Uterus (tissue), 4 donors: ENCODE measurements around the gene EWSR1. TPM values are rescaled to one million over a fixed set of nuclear protein-coding genes. Genes with fewer than 3 reads are reported as not detected.
"Not testable (repeated sequence)": the region's sequence is repeated elsewhere in the genome, so short reads cannot be mapped to it uniquely, and the experiment has no call there.

Source experiments
- DNase-seq, 2 donors: peaks; one replicate each; pipeline ENCODE4 v3.0.0-alpha.2; 2019 to 2020
- H3K27ac ChIP-seq, 2 donors: fragments of 200-600 bp; sonication (generic); 1 replicate in 1 of 2; 2 replicates in 1 of 2; pipeline ENCODE4 v1.5.1; 2016 to 2018
- H3K27me3 ChIP-seq, 2 donors: fragments of 200-600 bp; sonication (generic); one replicate each; pipeline ENCODE4 v1.5.1; 2018 to 2019; ENCODE audit warnings: control low read depth in 1 of 2
- H3K36me3 ChIP-seq, 2 donors: fragments of 200-600 bp; sonication (generic); one replicate each; pipeline ENCODE4 v1.5.1; 2019; ENCODE audit warnings: control low read depth in 1 of 2
- H3K4me1 ChIP-seq, 2 donors: fragments of 200-600 bp; sonication (generic); one replicate each; pipeline ENCODE4 v1.5.1; 2018 to 2019; ENCODE audit warnings: control low read depth in 1 of 2
- H3K4me3 ChIP-seq, 2 donors: fragments of 200-600 bp; sonication (generic); 1 replicate in 1 of 2; 2 replicates in 1 of 2; pipeline ENCODE4 v1.5.1; 2018 to 2019; ENCODE audit warnings: mild to moderate bottlenecking in 1 of 2
- H3K9me3 ChIP-seq, 2 donors: fragments of 200-600 bp; sonication (generic); one replicate each; pipeline ENCODE4 v1.5.1; 2019; ENCODE audit warnings: control low read depth in 1 of 2
- CTCF ChIP-seq, 4 experiments: fragments of 200-600 bp in 2 of 4; fragments of 450-650 bp in 2 of 4; sonication (generic) in 2 of 4; IDR thresholded peaks; one replicate each; pipeline ENCODE4 v1.5.1; 2016 to 2019; ENCODE audit warnings: antibody characterized with exemption in 4 of 4, mild to moderate bottlenecking in 2 of 4, moderate library complexity in 1 of 4
- POLR2A ChIP-seq, 2 donors: fragments of 450-650 bp; IDR thresholded peaks; one replicate each; pipeline ENCODE4 v1.6.1; 2016; ENCODE audit warnings: antibody characterized with exemption in 2 of 2, mild to moderate bottlenecking in 1 of 2, moderate library complexity in 1 of 2
- intact Hi-C: fragments of 100-400 bp; cut with DNase I; formaldehyde crosslinking; loops from one replicate; pipeline ENCODE4 v1.15.1; 2023; ENCODE audit warnings: low total_unique reads
- total RNA-seq, 4 donors: library from RNA; depleted of rRNA in 3 of 4; stranded (reverse); fragments of >200 nt in 3 of 4; gene quantifications; one replicate each; pipeline versions ENCODE4 v1.1.0 to v1.2.4, GENCODE V29; 2014 to 2023
- donor health status: DM: yes; HTN: yes; CAD: no.

The EWSR1 gene
- total RNA-seq, 4 donors from 2014 or later = 120 to 221 (median 137) TPM

DNA sequence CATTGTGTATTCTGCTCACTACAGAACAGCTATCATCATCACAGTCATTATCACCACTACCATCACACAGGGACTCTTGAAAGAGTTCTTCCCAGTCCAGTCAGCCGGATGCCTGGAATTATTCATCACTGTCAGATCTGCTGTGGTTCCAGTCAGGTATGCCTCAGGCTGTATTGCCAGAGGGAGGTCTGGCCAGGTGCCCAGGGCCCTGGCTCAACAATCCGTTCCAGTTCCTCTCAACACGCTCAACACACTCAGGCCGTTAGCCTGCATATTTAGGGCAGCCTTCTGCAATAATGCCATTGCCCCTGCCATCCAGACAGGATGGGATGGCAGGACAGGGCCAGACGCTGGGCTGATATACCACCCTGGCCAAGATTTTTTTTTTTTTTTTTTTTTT is 76.1 kb downstream of the EWSR1 start:
- H3K4me3 ChIP-seq = no peak overlapping the region
- intact Hi-C loops = no loop called here
- H3K36me3 ChIP-seq = no peaks in the 10 kb centered on the region
- H3K27me3 ChIP-seq = no peaks in the 10 kb centered on the region
- TF ChIP-seq CTCF (IDR thresholded peaks at IDR 0.05) (no peak), POLR2A (IDR thresholded peaks at IDR 0.05) (no peak)
- H3K4me1 ChIP-seq = no peaks in the 10 kb centered on the region
- H3K27ac ChIP-seq = no peak overlapping the region
- no peaks in the 10 kb centered on the region for H3K9me3 ChIP-seq
- DNase-seq = peak; percentile 75 to 80

GRCh38 chr22:29344889-29345288 is 76.8 kb downstream of the EWSR1 start:
- H3K9me3 ChIP-seq, H3K27me3 ChIP-seq, DNase-seq, H3K4me1 ChIP-seq, H3K27ac ChIP-seq, H3K4me3 ChIP-seq, intact Hi-C loops, H3K36me3 ChIP-seq: not testable (repeated sequence)

DNA sequence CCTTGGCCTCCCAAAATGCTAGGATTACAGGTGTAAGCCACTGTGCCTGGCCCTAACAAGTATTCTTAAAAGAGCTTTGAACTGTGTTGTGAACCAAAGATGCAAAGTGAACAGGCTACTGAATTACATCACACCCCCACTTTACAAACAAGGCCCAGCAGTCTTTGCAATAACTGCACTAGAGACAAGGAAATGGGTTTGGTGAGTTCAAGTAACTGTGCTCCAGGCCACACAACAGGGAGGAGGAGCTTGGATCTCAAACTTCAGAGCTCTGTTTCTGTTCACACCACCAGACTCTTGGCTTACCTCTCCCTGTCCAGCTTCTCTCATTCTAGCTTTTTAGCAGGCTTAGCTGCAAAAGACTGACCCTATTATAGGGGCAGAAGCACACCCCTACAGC is 77.9 kb downstream of the EWSR1 start:
- intact Hi-C loops = no loop called here
- no peak overlapping the region for H3K27ac ChIP-seq
- TF ChIP-seq POLR2A (IDR thresholded peaks at IDR 0.05) = no peak
- no peak for TF ChIP-seq CTCF (IDR thresholded peaks at IDR 0.05)
- H3K4me3 ChIP-seq = no peak overlapping the region
- no peak for DNase-seq
- no peaks in the 10 kb centered on the region for H3K36me3 ChIP-seq
- no peaks in the 10 kb centered on the region for H3K4me1 ChIP-seq
- H3K27me3 ChIP-seq = no peaks in the 10 kb centered on the region
- H3K9me3 ChIP-seq = no peaks in the 10 kb centered on the region

DNA sequence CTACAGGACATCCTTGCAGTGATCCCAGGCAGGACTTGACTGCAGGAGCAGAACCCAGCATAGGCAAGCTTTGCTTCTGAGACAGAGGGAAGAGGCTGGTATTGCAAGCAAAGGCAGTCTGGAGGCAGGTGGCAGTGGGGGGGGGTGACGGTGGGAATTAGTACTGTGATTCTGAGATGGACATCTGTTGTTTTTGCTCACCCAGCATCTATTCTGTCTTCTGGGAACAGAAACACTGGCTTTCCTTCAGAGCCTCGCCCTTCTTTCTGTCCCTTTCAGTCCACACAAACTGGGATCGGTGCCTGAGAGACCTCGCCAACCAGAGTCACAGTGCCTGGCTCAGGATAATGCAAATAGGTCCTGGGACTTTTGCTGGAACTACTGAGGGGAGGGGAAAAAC is 78.6 kb downstream of the EWSR1 start:
- H3K27me3 ChIP-seq = no peaks in the 10 kb centered on the region
- intact Hi-C loops = no loop called here
- no peak for TF ChIP-seq CTCF (IDR thresholded peaks at IDR 0.05)
- no peak for TF ChIP-seq POLR2A (IDR thresholded peaks at IDR 0.05)
- H3K9me3 ChIP-seq = no peaks in the 10 kb centered on the region
- H3K27ac ChIP-seq = no peak overlapping the region
- no peaks in the 10 kb centered on the region for H3K4me1 ChIP-seq
- no peak for DNase-seq
- no peak overlapping the region for H3K4me3 ChIP-seq
- no peaks in the 10 kb centered on the region for H3K36me3 ChIP-seq

GRCh38 chr22:29348041-29348440 is 80.0 kb downstream of the EWSR1 start:
- Histone ChIP-seq H3K4me3 (no peak overlapping the region), H3K9me3 (no peaks in the 10 kb centered on the region), H3K27ac (no peak overlapping the region), H3K4me1 (no peaks in the 10 kb centered on the region), H3K27me3 (no peaks in the 10 kb centered on the region), H3K36me3 (no peaks in the 10 kb centered on the region)
- TF ChIP-seq CTCF (IDR thresholded peaks at IDR 0.05) (no peak), POLR2A (IDR thresholded peaks at IDR 0.05) (no peak)
- intact Hi-C loops = no loop called here
- DNase-seq = no peak

GRCh38 chr22:29348956-29349355 is 80.9 kb downstream of the EWSR1 start:
- Histone ChIP-seq H3K27me3 (no peaks in the 10 kb centered on the region), H3K9me3 (no peaks in the 10 kb centered on the region), H3K4me3 (no peak overlapping the region), H3K27ac (no peak overlapping the region), H3K4me1 (no peaks in the 10 kb centered on the region), H3K36me3 (no peaks in the 10 kb centered on the region)
- intact Hi-C loops = no loop called here
- DNase-seq = no peak
- TF ChIP-seq CTCF (IDR thresholded peaks at IDR 0.05) (no peak), POLR2A (IDR thresholded peaks at IDR 0.05) (no peak)
